Measurements from ENCODE around the gene DPY19L1.
"Not testable (repeated sequence)": the region's sequence is repeated elsewhere in the genome, so short reads cannot be mapped to it uniquely, and the experiment has no call there.

- not testable (repeated sequence) for TF ChIP-seq CTCF, EZH2phosphoT487 (IDR thresholded peaks at IDR 0.05)
Observed at GRCh38 chr7:34967818-34968217, 69.5 kb downstream of the DPY19L1 start.
